ENCODE measurements around the gene OPA1.

GRCh38 chr3:193734737-193735366 lies 141.8 kb downstream of the OPA1 start:
- no peak for TF ChIP-seq CTCF (IDR thresholded peaks at IDR 0.05; ENCODE audit: low read depth, low read length, poor library complexity, severe bottlenecking)
- no peak for TF ChIP-seq EZH2phosphoT487 (IDR thresholded peaks at IDR 0.05; ENCODE audit: borderline replicate concordance, low read length)

All from DOHH2 (cell line).